ENCODE measurements around the gene FMNL2. TPM values are rescaled to one million over a fixed set of nuclear protein-coding genes. Genes with fewer than 3 reads are reported as not detected.

The FMNL2 gene
- total RNA-seq, 1 experiment from 2014 or later, result 46.5 TPM

DNA sequence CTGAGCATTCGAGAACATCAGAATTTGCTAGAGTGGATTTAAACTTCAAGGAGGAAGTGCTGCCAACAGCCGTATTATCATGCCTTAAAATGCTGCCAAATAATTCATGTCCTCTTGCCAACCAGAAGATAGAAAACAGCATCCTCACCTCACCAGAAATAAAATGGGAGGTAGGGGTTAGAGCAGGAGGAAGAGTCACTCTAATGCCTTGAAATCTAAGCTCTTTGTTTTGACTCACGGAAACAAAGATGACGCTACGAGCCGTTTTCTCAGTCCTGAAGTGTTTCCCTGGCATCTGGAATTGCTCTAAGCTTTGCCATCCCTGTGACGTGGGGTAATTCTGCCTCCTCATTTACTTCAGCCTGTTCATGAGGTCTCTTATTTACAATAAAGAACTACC lies 285.2 kb downstream of the FMNL2 start:
- Mint-ChIP-seq H3K27ac (ENCODE audit: unreplicated experiment) (no peak overlapping the region), H3K4me1 (ENCODE audit: low read depth, unreplicated experiment) (peaks cover 9% of the 10 kb centered on the region), H3K36me3 (ENCODE audit: insufficient read depth, unreplicated experiment) (peaks cover 12% of the 10 kb centered on the region), H3K9me3 (ENCODE audit: low read depth, unreplicated experiment) (no peaks in the 10 kb centered on the region), H3K4me3 (ENCODE audit: low read depth, unreplicated experiment) (no peak overlapping the region), H3K27me3 (ENCODE audit: unreplicated experiment) (no peaks in the 10 kb centered on the region)
- CTCF ChIA-PET, result no interaction called here
- intact Hi-C loops (cut with micrococcal nuclease; ENCODE audit: unreplicated experiment), result loop anchor here (10.0 kb wide), 1 partner anchor 115 kb away; no protein-coding TSS in a partner anchor
- BruUV-seq (replicated peaks), result no TSS peak
- TF ChIP-seq, protein P1, sequence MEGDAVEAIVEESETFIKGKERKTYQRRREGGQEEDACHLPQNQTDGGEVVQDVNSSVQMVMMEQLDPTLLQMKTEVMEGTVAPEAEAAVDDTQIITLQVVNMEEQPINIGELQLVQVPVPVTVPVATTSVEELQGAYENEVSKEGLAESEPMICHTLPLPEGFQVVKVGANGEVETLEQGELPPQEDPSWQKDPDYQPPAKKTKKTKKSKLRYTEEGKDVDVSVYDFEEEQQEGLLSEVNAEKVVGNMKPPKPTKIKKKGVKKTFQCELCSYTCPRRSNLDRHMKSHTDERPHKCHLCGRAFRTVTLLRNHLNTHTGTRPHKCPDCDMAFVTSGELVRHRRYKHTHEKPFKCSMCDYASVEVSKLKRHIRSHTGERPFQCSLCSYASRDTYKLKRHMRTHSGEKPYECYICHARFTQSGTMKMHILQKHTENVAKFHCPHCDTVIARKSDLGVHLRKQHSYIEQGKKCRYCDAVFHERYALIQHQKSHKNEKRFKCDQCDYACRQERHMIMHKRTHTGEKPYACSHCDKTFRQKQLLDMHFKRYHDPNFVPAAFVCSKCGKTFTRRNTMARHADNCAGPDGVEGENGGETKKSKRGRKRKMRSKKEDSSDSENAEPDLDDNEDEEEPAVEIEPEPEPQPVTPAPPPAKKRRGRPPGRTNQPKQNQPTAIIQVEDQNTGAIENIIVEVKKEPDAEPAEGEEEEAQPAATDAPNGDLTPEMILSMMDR (IDR thresholded peaks at IDR 0.05; ENCODE audit: unreplicated experiment), result no peak
- DNase-seq, result no peak

DNA sequence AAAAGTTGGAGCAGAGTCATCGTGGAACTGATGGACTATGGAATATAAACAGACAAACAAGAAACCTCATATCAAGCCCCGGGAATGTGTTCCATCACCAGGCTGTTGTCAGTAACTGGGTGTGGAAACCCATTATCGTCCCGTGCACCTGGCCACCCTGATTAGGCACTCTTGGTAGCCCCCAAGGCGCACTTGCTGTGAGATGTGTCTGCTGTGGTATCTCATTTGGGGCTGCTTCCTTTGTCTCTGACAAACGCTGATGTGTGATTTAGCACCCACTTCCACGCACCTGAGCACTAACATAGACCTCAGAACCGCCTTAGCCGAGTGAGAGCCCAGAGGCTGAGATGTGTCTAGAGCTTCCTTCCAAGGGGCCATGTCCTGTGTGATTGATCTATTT lies 286.0 kb downstream of the FMNL2 start:
- H3K27ac Mint-ChIP-seq (ENCODE audit: unreplicated experiment), result no peak overlapping the region
- BruUV-seq (replicated peaks), result no TSS peak
- intact Hi-C loops (cut with micrococcal nuclease; ENCODE audit: unreplicated experiment), result loop anchor here (10.0 kb wide), 1 partner anchor 116 kb away; no protein-coding TSS in a partner anchor
- TF ChIP-seq, protein P1 (IDR thresholded peaks at IDR 0.05; ENCODE audit: unreplicated experiment), result no peak
- DNase-seq, result no peak
- no peak overlapping the region for H3K4me3 Mint-ChIP-seq (ENCODE audit: low read depth, unreplicated experiment)
- peaks cover 1% of the 10 kb centered on the region for H3K4me1 Mint-ChIP-seq (ENCODE audit: low read depth, unreplicated experiment)
- no peaks in the 10 kb centered on the region for H3K27me3 Mint-ChIP-seq (ENCODE audit: unreplicated experiment)
- H3K36me3 Mint-ChIP-seq (ENCODE audit: insufficient read depth, unreplicated experiment), result peaks cover 12% of the 10 kb centered on the region
- H3K9me3 Mint-ChIP-seq (ENCODE audit: low read depth, unreplicated experiment), result no peaks in the 10 kb centered on the region
- CTCF ChIA-PET, result no interaction called here

DNA sequence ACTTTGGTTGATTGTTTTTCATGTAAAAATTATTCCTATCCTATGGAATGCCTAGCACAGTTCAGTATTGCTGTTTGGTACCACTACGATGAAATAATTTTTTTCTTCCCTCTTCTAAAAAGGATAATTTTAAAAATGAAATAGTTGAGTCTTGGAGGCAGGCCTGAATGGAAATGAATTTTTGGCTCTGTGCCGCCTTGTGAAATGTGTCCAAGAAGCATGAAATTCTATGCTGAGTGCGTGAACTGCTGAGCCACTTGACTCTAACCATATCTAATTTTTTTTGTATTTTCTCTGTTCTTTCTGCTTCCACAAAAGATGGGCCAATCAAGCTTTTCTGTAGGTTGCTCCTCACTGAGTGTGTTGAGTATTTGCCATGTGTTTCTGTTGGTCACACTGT lies 287.2 kb downstream of the FMNL2 start:
- Mint-ChIP-seq H3K9me3 (ENCODE audit: low read depth, unreplicated experiment) (no peaks in the 10 kb centered on the region), H3K27me3 (ENCODE audit: unreplicated experiment) (no peaks in the 10 kb centered on the region), H3K27ac (ENCODE audit: unreplicated experiment) (no peak overlapping the region), H3K36me3 (ENCODE audit: insufficient read depth, unreplicated experiment) (peaks cover 12% of the 10 kb centered on the region), H3K4me1 (ENCODE audit: low read depth, unreplicated experiment) (no peaks in the 10 kb centered on the region), H3K4me3 (ENCODE audit: low read depth, unreplicated experiment) (no peak overlapping the region)
- BruUV-seq (replicated peaks), result no TSS peak
- intact Hi-C loops (cut with micrococcal nuclease; ENCODE audit: unreplicated experiment), result loop anchor here (10.0 kb wide), 1 partner anchor 117 kb away; no protein-coding TSS in a partner anchor
- CTCF ChIA-PET, result no interaction called here
- DNase-seq, result no peak
- TF ChIP-seq, protein P1 (IDR thresholded peaks at IDR 0.05; ENCODE audit: unreplicated experiment), result no peak

DNA sequence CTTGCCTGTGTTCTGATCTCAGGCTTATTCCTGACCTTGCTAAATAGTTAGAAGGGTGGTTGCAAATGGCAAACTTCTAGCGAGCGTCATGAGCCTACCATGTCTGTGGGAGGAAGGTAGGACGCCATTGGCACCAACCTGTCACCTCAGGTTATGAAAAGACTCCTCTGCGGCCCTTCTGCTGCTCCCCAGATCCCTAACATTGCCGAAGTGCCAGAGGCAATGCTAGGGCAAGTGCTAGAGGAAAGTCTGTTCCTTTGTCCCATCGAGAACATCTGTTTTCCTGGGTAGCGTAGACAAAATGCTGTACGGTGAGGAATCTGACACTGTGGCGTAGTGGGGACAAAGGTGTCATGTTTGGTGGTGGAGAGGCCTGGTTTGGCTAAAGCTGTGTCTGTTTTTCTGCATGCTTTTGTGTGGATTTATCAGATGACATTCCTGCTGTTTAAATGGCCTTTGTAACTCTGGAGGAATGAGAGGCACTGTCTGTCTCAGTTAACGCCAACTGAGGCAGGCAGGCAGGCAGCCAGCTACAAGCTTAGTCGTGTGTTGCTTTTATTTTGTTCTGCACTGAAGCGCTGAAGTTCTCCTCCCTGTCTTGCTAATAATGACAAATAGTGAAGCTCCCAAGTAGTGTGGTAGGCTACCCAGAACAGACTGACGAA lies 288.2 kb downstream of the FMNL2 start:
- H3K9me3 Mint-ChIP-seq (ENCODE audit: low read depth, unreplicated experiment), result no peaks in the 10 kb centered on the region
- TF ChIP-seq, protein P1 (IDR thresholded peaks at IDR 0.05; ENCODE audit: unreplicated experiment), result no peak
- H3K4me1 Mint-ChIP-seq (ENCODE audit: low read depth, unreplicated experiment), result no peaks in the 10 kb centered on the region
- CTCF ChIA-PET, result no interaction called here
- no TSS peak for BruUV-seq (replicated peaks)
- no peak overlapping the region for H3K4me3 Mint-ChIP-seq (ENCODE audit: low read depth, unreplicated experiment)
- intact Hi-C loops (cut with micrococcal nuclease; ENCODE audit: unreplicated experiment), result loop anchor here (10.0 kb wide), 1 partner anchor 118 kb away; no protein-coding TSS in a partner anchor
- no peak overlapping the region for H3K27ac Mint-ChIP-seq (ENCODE audit: unreplicated experiment)
- no peak for DNase-seq
- no peaks in the 10 kb centered on the region for H3K27me3 Mint-ChIP-seq (ENCODE audit: unreplicated experiment)
- H3K36me3 Mint-ChIP-seq (ENCODE audit: insufficient read depth, unreplicated experiment), result peaks cover 12% of the 10 kb centered on the region

Data from Calu3 (cell line).